NCI-H1694 (cell line): ENCODE data around the gene MIER2.

Source experiments
- DNase-seq: peaks from one replicate; lab custom pipeline; 2025; lab: John Stamatoyannopoulos, UW

The MIER2 gene

DNA sequence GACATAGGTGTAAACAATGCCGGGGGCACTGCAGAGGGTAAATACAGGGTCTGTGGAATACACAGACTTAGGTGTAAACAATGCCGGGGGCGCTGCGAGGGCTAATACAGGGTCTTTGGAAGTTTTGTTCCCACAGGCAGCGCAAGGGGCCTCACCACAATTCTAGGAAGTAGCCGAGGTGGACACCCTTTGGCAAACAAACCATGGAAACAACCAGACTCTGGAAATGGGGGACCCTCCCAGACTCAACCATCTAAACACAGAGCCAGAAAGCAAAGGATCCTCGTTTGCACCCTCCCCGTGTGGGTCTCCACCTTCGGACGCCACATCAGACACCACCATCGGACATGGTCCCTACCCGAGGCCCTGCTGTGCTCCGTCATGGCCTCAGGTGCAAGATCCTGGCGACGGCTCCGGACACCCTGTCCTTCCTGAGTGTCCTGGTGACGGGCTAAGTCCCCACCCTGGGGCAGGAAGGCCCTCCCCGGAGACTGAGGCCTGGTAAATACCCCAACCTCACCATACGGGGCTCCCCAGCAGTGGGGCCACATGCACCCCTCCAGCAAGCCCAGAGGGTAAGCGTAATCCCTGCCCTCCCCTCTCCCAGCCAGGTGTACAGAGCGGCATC lies 36.7 kb downstream of the MIER2 start:
- DNase-seq: no peak

DNA sequence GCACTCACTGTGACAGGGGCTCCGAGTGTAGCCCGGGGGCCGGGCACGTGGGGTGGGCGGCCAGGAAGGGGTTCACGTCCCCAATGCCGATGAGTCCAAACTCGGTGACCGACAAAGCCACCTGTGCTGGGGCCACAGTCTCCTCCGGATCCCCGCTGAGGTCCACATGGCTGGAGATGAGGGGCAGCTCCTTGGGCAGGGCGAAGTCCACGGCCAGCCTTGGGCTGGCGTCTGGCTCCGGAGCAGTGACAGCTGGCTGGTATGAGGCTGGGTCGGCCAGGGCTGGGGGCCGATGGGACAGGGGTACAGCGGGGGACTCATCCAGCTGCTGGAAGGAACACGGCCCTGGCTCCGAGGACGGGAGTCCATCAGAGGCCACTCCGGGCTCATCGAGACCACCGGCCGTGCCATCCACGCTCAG lies 37.5 kb downstream of the MIER2 start:
- no peak for DNase-seq

DNA sequence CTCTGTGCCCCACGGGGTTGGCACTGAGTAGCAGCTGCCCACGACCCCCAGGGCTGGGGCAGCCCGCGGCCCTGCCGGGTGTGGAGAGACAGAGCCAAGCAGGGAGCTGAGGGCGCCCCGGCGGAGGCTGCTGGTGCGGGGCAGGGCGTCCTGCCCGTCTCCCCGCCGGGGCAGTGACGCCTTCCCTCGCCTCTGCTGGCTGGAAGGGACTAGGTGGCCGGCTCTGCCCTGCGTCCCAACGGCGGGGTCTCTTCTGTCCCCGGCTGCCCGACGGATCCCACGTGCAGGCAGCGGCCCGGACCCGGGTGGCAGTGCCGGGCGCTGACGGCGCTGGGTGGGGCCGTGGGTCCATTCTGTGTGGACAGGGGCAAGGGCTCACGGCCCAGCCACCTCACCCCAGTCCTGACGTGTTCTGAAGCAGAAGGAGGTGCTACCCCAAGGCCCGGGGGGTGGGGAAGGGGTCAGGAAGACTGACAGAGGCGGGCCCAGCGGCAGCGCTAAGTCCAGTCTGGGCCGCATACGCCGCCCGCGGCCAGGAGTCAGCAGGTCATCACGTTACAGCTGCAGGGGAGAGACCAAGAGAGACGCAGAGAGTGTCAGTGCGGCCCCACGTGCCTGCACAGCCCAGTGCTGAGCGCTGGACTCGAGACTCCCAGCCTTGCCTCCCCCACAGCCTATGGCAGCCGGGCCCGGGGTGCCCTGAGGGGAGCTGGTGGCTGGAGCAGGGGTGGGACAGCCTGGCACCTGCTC lies 38.3 kb downstream of the MIER2 start:
- no peak for DNase-seq

DNA sequence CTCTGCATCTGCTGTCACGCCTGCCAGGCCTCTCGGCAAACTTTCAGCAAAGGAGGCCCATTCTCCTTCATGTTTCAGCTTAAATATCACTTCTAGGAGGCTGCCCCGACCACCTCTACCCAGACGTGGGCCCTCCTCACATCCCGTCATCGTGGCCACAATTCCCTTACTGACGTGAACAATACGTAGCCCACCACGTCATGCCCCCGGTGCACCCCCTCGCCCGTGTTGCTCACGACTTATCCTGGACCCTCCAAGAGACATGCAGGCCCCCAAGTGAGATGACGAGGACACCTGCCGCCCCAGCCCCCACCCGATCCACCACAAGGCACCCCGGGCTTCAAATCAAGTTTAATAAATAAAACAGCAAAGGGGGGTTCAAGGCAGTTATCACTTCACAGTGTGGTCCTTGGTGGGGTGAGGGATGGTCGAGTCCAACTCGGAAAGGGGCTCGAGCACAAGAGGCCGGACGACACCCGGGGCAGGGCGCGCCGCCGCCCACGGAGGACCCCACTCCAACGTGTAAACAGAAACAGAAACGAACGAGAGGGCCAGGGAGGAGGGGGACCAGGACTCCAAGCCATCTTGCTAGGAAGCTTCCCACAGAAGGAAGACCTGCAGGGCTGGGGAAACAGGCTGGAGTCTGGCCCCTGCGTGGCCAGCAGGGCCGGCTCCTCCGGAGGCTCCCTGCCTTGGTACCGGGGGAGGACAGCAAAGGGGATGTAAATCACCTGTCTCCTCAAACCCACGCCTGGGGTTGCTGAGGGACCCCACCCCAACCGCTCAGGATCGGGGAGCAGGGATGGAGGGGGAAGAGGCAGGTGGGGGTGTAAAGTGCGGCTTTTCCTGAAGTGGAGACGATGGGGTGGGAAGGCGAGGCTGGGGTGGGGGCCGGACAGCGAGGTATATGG lies 39.1 kb downstream of the MIER2 start:
- no peak for DNase-seq

DNA sequence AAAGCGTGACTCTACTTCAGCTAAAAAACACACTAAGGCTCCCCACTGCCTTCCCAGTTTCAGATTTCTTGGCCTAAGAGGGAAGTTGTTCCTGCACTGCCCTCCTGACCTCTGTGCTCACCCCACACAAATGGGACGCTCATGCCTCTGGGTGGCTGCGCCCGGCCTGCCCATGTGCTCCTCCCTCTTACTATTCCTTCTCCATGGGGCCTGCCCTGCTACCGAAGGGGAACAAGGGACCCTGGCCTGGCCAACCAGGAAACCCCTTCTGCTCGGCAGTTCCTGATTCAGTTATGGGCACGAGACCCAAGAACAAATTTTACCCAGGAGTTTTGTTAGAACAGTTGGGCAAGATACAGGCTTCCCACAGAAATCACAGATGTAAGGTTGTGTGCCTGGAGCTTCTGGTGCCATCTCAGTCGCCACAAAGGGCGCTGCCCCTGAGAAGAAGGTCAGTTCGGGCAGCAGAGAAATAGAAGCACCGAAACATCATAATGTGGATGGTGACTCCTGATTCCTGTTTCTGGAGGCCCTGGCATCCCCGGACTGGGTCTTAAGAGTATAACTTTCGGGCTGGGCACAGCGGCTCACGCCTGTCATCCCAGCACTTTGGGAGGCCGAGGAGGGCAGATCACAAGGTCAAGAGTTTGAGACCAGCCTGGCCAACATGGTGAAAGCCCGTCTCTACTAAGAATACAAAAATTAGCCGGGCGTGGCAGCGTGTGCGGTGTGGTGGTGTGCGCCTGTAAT lies 47.9 kb downstream of the MIER2 start:
- no peak for DNase-seq

DNA sequence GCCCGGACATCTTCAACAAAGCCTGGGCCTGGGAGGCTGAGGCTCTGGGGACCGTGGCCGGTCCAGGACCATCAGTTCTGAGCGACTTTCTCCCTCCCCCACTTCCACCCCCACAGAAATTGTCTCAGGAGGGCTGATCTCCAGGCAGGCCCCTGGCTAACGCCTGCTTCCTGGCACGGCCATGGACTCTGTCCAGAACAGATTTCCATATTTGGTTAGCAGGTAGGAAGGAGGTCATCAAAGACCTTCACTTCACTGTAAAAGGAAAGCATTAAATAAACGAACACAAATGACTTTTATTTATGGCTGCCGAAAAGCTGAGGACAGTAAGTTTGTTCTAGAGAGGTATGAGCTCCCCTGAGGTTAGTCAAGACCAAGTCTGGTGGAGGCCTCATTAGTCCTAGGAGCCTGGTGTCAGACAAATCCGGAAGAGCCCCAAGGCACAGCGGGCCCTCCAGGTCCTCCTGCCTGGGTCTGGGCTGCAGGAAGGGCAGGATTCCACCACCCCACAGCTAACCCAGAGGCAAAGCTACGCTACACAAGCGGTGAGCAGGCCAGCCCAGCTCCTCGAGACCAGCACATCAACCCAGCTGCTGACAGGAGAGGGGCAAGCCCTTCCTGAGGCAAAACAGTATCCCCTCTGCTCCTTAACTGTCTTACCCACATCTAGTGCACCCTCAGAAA lies 48.8 kb downstream of the MIER2 start:
- no peak for DNase-seq

DNA sequence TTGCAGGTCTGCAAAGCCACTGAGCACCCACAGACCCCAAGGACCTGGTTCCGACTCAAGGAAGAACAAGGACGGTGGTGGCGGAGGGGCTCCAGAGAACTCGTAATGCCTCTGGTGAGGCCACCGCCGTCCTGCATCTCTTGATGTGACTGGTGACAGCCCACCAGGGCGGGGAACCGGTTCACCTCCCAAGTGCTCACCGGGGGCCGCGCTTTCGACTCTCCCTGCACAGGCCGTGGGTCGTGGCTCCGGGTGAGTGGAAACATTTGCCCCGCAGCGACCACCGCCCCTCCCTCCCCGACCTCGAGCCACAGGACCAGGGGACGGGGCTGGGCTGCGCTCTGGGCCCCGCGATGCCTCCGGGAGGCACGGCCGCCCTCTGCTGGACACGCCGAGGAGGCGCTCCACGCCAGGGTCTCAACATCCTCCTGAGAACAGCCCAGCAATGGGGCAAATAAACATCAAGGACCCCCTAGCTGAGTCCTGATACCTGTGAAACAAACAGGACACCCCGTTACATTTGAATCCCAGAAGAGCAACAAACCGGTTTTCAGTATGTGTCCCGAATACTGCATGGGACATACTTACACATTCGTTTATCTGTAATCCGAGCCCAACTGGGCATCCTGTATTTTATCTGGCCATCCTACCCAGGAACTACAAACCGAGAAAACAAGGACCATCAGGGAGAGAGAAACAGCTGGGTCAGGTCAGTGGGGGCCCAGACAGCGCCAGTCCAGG lies 49.5 kb downstream of the MIER2 start:
- peak; percentile 21 for DNase-seq

DNA sequence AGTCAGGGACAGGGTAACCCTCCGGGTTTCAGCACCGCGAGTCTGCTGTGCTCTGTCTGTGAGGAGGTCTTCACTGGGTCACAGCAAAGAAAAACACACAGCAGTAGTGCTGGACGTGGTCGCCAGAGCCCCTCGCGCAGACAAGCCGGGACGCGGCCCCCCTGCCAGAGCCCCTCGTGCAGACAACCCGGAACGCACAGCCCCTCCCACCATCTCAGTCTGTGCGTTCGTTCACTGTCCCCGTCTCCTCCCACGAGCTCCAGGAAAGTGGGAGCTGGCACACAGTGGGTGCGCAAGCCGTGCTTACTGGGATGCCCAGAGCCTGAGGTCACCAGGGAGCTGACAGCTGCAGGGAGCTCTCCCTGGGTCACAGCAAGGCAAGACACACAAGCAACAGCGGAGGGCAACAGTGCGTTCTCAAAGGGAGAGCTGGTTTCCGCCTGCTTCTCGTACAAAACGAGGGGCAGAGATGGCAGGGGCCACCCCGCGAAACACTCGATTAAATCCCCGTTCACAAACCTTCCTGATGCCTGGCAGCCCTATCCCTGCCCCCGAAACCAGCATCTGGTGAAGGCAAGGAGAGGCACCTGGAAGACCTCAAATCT lies 50.2 kb downstream of the MIER2 start:
- no peak for DNase-seq

DNA sequence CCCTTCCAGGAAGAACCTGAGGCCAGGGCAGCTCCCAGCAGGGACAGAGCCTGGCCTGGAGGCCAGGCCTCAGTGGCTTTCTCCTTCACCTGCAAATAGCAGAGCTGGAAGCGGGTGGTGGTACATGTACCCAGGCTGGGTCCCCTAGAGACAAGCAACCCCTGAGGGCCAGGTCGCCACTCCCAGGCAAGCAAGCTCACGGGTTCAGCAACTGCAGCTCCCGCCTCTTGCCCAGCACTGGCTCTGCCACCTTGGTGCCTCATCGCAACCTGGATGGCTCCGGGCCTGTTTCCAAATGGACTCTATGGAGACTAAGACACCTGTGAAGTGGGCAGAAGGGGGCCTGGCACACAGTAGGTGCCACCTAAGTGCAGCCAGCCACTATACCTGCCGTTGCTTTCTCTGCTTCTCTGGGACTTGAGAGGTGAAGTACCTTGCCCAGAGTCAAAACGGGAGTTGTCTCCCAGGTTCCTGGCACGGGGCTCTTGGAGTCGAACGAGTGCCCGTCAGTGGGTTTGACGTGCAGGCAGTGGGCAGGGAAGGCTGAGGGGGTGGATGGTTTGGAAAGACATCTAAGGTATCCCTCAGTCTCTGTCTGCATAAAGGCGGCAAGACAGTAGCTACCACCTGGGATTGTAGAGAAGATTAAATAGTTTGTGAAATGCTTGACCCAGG lies 51.0 kb downstream of the MIER2 start:
- no peak for DNase-seq

DNA sequence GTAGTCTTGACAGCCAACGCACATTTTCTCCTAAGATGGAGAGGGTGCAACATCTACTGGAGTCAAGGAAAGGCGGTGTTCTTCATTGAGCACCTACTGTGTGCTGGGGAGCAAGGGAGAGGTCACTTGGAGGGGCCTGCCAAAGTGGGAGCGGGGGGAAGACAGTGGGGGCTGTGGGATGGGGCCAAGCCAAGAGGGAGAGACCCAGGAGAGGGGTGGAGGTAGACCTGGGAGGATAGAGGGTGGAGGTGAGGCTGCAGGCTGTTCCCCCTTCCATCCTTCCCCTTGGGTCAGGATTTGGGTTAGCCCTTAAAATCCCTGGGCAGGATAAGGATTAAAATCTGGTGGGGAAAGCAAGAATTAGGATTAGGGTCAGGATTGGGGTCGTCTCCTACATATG lies 51.6 kb downstream of the MIER2 start:
- DNase-seq: no peak

DNA sequence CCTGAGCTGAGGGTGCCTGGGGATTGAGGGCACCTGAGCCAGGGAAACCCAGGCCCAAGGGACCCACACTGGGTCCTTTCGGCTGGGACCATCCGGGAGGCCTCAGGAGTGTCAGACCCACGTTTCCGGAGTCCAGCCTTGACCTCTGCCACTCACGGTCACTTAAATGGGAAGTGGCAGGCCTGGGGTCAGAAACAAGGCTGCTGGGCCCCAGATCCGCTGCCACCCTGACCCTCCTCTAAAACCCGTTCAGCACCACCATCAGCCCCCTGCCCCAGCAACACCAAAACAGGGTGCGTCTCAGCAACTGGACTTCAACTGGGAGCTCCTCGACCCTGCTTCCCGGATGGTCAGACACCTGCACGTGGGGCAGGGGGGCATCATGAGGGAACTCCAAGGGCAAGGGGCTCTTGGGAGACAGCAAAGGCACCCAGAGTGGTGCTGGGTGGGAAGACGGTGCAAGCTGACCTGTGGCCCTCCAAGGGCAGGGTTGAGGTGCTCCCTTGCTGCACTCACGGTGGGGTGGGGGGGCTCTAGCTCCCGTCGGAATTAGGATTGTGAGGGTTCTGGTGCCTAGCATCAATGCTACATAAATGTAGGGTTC lies 52.2 kb downstream of the MIER2 start:
- no peak for DNase-seq

DNA sequence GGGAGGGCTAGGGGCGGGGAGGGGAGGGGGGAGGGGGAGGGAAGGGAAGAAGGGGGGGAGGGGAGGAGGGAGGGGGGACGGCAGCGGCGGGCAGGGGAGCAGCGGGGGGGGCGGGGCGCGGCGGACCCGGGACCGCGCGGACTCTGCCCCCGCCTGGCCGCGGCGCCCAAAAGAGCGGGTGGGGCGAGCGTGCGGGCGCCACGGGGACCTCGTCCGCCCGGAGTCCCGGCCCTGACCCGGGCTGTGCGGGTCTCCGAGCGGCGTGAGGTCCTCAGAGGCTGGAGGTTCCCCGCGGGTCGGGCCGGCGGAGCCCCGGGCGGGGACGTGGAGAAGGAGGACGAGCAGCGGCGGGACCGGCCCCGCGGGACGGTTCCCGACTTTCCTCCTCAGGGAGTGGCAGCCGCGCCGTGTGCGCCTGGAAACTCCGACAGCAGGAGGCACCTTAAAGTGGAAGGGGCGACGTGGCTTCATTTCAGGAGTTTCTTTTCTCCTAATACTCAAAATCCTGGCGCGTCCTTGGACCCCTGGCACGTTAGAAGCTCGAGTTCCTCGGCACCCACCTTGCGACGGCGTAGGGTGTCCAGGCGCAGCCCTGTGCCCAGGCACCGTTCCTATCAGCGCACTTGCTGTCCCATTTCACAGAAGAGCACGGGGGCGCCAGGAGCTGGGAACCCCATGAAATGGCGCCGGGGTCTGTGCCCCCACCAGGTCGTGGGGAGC lies 52.9 kb downstream of the MIER2 start:
- DNase-seq: no peak

DNA sequence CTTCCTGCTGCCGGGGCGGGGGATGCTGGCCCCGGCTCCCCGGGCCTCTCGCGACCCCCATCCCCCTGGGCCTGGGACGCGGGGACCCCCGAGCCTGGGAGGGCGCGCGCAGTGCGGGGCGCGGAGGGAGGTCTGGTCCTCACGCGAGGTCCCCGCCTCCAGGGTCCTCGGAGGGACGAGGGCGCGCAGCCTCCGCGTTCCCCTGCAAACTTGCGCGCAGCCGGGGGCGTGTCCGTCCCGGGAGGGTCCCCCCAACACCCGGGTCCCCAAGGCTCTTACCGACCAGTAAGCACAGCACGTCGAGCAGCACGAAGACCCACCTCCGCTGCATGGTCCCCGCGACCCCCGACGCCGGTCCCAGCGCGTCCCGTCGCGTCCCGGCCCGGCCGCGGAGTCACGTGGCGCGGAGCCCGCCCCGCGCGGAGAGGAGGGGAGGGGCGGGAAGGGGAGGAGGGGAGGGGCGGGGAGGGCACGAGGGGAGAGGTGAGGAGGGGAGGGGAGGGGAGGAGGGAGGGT lies 53.5 kb downstream of the MIER2 start, which contains the start of gene PLPP2:
Gene PLPP2 (minus strand): TSS at position 398 of the 516 bp plus-strand sequence. CDS start 67 bp downstream, at position 331.
- DNase-seq: no peak

DNA sequence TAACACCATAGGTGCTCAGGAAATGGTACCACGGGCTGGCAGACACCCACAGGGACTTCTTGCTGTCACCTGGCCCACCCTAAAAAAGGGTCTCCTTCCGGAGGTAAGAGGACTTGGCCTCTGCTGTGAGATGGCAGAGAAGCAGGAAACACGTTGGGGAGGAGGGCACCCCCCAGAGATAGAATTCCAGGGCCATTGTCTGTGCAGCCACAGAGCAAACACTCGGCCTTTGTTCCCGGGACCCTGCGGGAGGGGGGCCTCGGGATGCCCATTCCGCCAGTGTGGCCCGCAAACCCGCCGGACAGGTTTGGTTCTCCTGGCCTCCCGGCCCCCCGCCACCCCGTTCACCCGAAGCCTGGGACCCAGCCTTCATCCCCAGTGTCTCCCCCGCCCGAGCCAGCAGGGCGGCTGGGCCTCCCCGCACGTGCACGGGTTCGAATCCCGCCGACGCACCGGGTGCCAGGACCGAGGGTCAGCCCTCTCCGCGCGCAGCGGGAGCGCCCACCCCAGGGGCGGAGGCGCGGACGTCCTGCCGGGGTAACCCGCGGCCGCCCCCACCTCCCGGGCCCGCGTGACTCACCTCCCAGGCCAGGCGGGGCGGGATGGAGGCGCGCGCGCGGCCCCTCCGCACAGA lies 54.1 kb downstream of the MIER2 start:
- no peak for DNase-seq

DNA sequence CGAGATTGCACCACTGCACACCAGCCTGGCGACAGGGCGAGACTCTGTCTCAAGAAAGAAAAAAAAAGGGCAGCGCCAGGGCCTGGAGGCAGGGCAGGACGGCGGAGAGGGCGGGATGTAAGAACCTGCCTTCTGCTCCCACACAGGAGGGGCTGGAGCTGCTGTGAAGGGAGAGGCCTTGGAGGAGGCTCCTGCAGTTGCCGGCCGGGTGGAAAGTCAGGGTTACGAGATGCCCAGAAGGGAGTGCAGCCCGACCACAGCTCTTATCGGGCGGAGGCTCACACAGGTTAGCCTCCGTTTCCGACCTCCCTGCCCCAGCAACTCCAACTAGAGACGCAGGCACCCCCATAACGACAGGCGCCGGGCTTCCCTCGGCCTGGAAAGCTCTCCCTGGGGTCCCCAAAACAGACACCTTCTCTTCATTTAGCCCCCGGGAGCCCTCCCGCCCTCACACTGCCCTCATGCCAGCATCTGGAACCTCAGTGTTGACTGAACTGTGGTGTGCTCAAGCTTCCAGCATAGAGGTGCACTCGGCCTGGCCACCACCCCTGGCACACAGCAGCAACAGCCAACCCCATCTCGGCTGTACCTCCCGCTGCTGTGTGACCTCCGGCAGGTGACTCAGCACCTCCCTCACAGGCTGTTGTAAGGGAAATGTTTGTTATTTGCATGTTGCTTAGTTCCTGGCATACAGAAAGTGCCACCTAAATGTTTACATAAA lies 54.8 kb downstream of the MIER2 start:
- no peak for DNase-seq

DNA sequence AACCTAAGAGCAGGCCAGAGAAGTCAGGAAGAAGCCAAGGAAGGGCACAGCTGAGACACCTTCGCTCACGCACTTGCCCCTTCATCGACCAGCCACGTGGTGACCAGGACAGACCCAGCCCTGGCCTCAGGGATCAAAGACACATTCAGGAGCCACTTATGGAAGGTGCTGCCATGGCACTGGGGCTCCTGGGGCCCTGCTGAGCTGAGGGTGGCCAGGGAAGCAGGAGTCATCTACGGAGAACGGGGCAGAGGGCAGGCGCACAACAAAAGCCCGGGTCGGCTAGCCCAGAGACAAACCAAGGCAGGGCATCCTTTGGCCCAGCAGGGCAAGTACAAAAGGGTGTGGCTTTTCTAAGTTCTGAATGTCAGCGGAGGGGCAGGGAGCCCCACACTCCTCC lies 55.7 kb downstream of the MIER2 start:
- DNase-seq: no peak

DNA sequence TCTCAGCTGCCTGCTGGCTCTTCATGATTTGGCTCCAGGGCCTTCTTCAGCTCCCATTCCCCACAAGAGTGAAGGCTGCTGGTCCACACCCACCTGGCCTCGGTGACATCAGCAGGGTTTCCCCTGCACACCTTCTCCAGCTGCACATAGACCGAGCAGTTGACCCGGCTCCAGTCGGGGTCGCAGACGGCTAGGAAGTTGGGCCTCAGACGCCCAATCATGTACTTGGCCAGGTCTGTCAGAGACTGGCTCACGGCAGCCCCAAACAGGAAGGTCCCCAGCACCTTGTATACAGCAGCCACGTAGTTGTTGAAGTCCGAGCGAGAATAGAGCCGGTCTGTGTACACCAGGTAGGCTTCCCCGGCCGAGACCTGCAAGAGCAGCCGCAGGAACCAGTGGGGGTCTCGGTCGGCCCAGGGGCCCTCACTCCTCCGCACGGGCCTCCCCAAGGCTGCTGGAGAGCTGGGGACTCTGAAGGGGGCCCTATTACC lies 57.2 kb downstream of the MIER2 start:
- no peak for DNase-seq
